ENCODE measurements around the gene LMX1A. TPM values are rescaled to one million over a fixed set of nuclear protein-coding genes. Genes with fewer than 3 reads are reported as not detected.

The LMX1A gene
- total and polyA plus RNA-seq, 2 experiments from 2014 or later = not detected

GRCh38 chr1:165369255-165369848, 12.8 kb upstream of the LMX1A start:
- Histone ChIP-seq H3K4me2 (no peak overlapping the region), H3K4me3 (no peak overlapping the region), H3F3A (replicated peaks; ENCODE audit: low read depth) (no peaks in the 10 kb centered on the region), H3K27ac (ENCODE audit: low read depth) (no peak overlapping the region), H3K36me3 (ENCODE audit: insufficient read depth) (no peaks in the 10 kb centered on the region), H3K27me3 (ENCODE audit: insufficient read depth) (0 out of 2 replicates have a peak, but pooled peaks cover 2% of the 10 kb centered on the region), H2AFZ (peak overlapping the region; percentile 57; the same call in 1 of the 2 replicates), H3K4me1 (ENCODE audit: insufficient read depth) (peaks cover 3% of the 10 kb centered on the region; the same call in 1 of the 2 replicates), H3K9me2 (ENCODE audit: insufficient read depth) (no peaks in the 10 kb centered on the region), H3K79me2 (replicated peaks; ENCODE audit: insufficient read depth) (no peaks in the 10 kb centered on the region), H4K20me1 (replicated peaks; ENCODE audit: insufficient read depth) (no peaks in the 10 kb centered on the region)
- Mint-ChIP-seq H3K4me1 (peaks cover 3% of the 10 kb centered on the region), H3K27ac (no peak overlapping the region), H3K4me3 (no peak overlapping the region), H3K27me3 (ENCODE audit: insufficient read depth, low read depth, poor library complexity) (peaks cover 9% of the 10 kb centered on the region), H3K9me3 (no peaks in the 10 kb centered on the region), H3K36me3 (ENCODE audit: low read depth) (no peaks in the 10 kb centered on the region)
- TF ChIP-seq JUNB (IDR thresholded peaks at IDR 0.05; ENCODE audit: unreplicated experiment) = no peak
- TF ChIP-seq STAT1 (IDR thresholded peaks at IDR 0.05; ENCODE audit: unreplicated experiment) = no peak
- peak; percentile 89 to 97 for TF ChIP-seq CTCF (conservative IDR thresholded peaks at IDR 0.05; ENCODE audit: low read depth in 2 of 2)
- ATAC-seq (peak; percentile 65), DNase-seq (ENCODE audit: low spot score) (peak; percentile 75)

- H3K4me1 ChIP-seq (ENCODE audit: insufficient read depth) = peaks cover 7% of the 10 kb centered on the region; the same call in 1 of the 2 replicates
- H3K36me3 ChIP-seq (ENCODE audit: insufficient read depth) = no peaks in the 10 kb centered on the region
- H3K4me1 Mint-ChIP-seq = peaks cover 9% of the 10 kb centered on the region
- no peaks in the 10 kb centered on the region for H3K27me3 ChIP-seq (ENCODE audit: insufficient read depth)
- H3K9me2 ChIP-seq (ENCODE audit: insufficient read depth) = no peaks in the 10 kb centered on the region
- H3F3A ChIP-seq (replicated peaks; ENCODE audit: low read depth) = no peaks in the 10 kb centered on the region
- no peaks in the 10 kb centered on the region for H3K9me3 Mint-ChIP-seq
- no peak overlapping the region for H3K4me2 ChIP-seq
- H3K27ac ChIP-seq (ENCODE audit: low read depth) = no peak overlapping the region
- H3K27ac Mint-ChIP-seq = no peak overlapping the region
- H3K4me3 ChIP-seq = no peak overlapping the region
- H3K79me2 ChIP-seq (replicated peaks; ENCODE audit: insufficient read depth) = no peaks in the 10 kb centered on the region
- no peak overlapping the region for H3K4me3 Mint-ChIP-seq
- H3K27me3 Mint-ChIP-seq (ENCODE audit: insufficient read depth, low read depth, poor library complexity) = peaks cover 9% of the 10 kb centered on the region
- H3K36me3 Mint-ChIP-seq (ENCODE audit: low read depth) = no peaks in the 10 kb centered on the region
- peak; percentile 93 for DNase-seq (ENCODE audit: low spot score)
- peak; percentile 91 for ATAC-seq
- no peak overlapping the region for H2AFZ ChIP-seq
- H4K20me1 ChIP-seq (replicated peaks; ENCODE audit: insufficient read depth) = no peaks in the 10 kb centered on the region
- no peak for TF ChIP-seq POLR2AphosphoS5 (IDR thresholded peaks at IDR 0.05; ENCODE audit: low read depth)
- TF ChIP-seq CTCF (conservative IDR thresholded peaks at IDR 0.05; ENCODE audit: low read depth in 2 of 2) = peak; percentile 94 to 96
- TF ChIP-seq STAT1 (IDR thresholded peaks at IDR 0.05; ENCODE audit: unreplicated experiment) = no peak
- no peak for TF ChIP-seq EZH2 (IDR thresholded peaks at IDR 0.05; ENCODE audit: low read depth, unreplicated experiment)
- no peak for TF ChIP-seq REST (IDR thresholded peaks at IDR 0.05; ENCODE audit: unreplicated experiment)
These were observed 11.0 kb upstream of the LMX1A start for GRCh38 chr1:165367375-165367993.

Measured in GM23338 (cell line).